Upper lobe of left lung (tissue), 6 donors: ENCODE measurements around the gene SMOC1. TPM values are rescaled to one million over a fixed set of nuclear protein-coding genes. Genes with fewer than 3 reads are reported as not detected.

Experiments used
- ATAC-seq, 2 donors: fragments of 200-7000 bp; cut with Tn5 transposase; one replicate each; pipeline ENCODE4 v1.9.1; 2022; ENCODE audit warnings: mild to moderate bottlenecking in 2 of 2, moderate library complexity in 2 of 2; ENCODE audit not compliant: low FRiP score in 2 of 2
- DNase-seq, 2 donors: peaks; one replicate each; pipeline ENCODE4 v3.0.0-alpha.2; 2019 to 2020
- H3K27ac ChIP-seq, 4 donors: fragments of 200-600 bp; sonication (generic); one replicate each; pipeline ENCODE4 v1.5.1; 2016 to 2019
- H3K27me3 ChIP-seq, 4 donors: fragments of 200-600 bp; sonication (generic); one replicate each; pipeline ENCODE4 v1.5.1; 2017 to 2019
- H3K36me3 ChIP-seq, 4 donors: fragments of 200-600 bp; sonication (generic); one replicate each; pipeline ENCODE4 v1.5.1; 2016 to 2019
- H3K4me1 ChIP-seq, 4 donors: fragments of 200-600 bp; sonication (generic); one replicate each; pipeline ENCODE4 v1.5.1; 2018 to 2019
- H3K4me3 ChIP-seq, 4 donors: fragments of 200-600 bp; sonication (generic); one replicate each; pipeline ENCODE4 v1.5.1; 2017 to 2019; ENCODE audit warnings: mild to moderate bottlenecking in 2 of 4, moderate library complexity in 1 of 4
- H3K9me3 ChIP-seq, 4 donors: fragments of 200-600 bp; sonication (generic); one replicate each; pipeline ENCODE4 v1.5.1; 2018 to 2019
- EP300 ChIP-seq, 4 donors: sonication (generic); formaldehyde crosslinking; IDR thresholded peaks; one replicate each; pipeline ENCODE4 v1.5.1; 2017; ENCODE audit warnings: antibody characterized with exemption in 4 of 4, control low read depth in 2 of 4
- POLR2A ChIP-seq, 4 donors: fragments of 450-650 bp; IDR thresholded peaks; one replicate each; pipeline ENCODE4 v1.5.1; 2016 to 2017; ENCODE audit warnings: antibody characterized with exemption in 4 of 4, mild to moderate bottlenecking in 2 of 4
- POLR2AphosphoS5 ChIP-seq, 2 donors: sonication (generic); formaldehyde crosslinking; IDR thresholded peaks; one replicate each; pipeline ENCODE4 v1.5.1; 2017; ENCODE audit warnings: antibody characterized with exemption in 2 of 2
- WGBS, 2 donors: methylation state at CpG; one replicate each; pipeline ENCODE4 v1.1.5; 2017 to 2018; 5-methylcytosine and 5-hydroxymethylcytosine counted together
- total RNA-seq, 6 donors: library from RNA; depleted of rRNA in 4 of 6; stranded (reverse); fragments of >200 nt in 4 of 6; gene quantifications; one replicate each; pipeline versions ENCODE4 v1.1.0 to v1.2.1, GENCODE V29; 2016 to 2021
- TF ChIP-seq, protein P1 (sequence below), 6 experiments: fragments of 450-650 bp in 4 of 6; fragments of 200-600 bp in 2 of 6; sonication (generic) in 2 of 6; IDR thresholded peaks; one replicate each; pipeline ENCODE4 v1.5.1; 2016 to 2019; ENCODE audit warnings: antibody characterized with exemption in 6 of 6
- donor health status: DM: no; HTN: no; CAD: no; lungs with moderate emphysema.
- donor health status: DM: no; HTN: yes; CAD: no; lungs with severe emphysema.

Gene SMOC1
- total RNA-seq, 6 donors from 2014 or later = 0.22 to 1.3 (median 0.61) TPM; not detected in 1

- Histone ChIP-seq H3K27me3 (no peaks in the 10 kb centered on the region), H3K27ac (no peak overlapping the region), H3K36me3 (no peaks in the 10 kb centered on the region), H3K4me1 (no peaks in the 10 kb centered on the region), H3K9me3 (no peaks in the 10 kb centered on the region), H3K4me3 (no peak overlapping the region)
- DNase-seq (no peak), ATAC-seq (no peak)
- TF ChIP-seq, protein P1, sequence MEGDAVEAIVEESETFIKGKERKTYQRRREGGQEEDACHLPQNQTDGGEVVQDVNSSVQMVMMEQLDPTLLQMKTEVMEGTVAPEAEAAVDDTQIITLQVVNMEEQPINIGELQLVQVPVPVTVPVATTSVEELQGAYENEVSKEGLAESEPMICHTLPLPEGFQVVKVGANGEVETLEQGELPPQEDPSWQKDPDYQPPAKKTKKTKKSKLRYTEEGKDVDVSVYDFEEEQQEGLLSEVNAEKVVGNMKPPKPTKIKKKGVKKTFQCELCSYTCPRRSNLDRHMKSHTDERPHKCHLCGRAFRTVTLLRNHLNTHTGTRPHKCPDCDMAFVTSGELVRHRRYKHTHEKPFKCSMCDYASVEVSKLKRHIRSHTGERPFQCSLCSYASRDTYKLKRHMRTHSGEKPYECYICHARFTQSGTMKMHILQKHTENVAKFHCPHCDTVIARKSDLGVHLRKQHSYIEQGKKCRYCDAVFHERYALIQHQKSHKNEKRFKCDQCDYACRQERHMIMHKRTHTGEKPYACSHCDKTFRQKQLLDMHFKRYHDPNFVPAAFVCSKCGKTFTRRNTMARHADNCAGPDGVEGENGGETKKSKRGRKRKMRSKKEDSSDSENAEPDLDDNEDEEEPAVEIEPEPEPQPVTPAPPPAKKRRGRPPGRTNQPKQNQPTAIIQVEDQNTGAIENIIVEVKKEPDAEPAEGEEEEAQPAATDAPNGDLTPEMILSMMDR (IDR thresholded peaks at IDR 0.05) = no peak
- WGBS, 2 donors = 87 to 91% methylated on average over 7 of the region's 7 CpGs
Observed at GRCh38 chr14:70000601-70001000, 121.4 kb downstream of the SMOC1 start.

GRCh38 chr14:70002589-70003346 is 123.6 kb downstream of the SMOC1 start:
- no peaks in the 10 kb centered on the region for H3K9me3 ChIP-seq
- no peak for ATAC-seq

GRCh38 chr14:70004791-70005190 is 125.6 kb downstream of the SMOC1 start:
- H3K27me3 ChIP-seq = no peaks in the 10 kb centered on the region
- 60 to 79% methylated on average over 2 of the region's 2 CpGs for WGBS, 2 donors
- H3K36me3 ChIP-seq = no peaks in the 10 kb centered on the region
- no peaks in the 10 kb centered on the region for H3K4me1 ChIP-seq
- no peaks in the 10 kb centered on the region for H3K9me3 ChIP-seq
- TF ChIP-seq, protein P1 (IDR thresholded peaks at IDR 0.05) = no peak
- no peak for TF ChIP-seq POLR2A (IDR thresholded peaks at IDR 0.05)
- no peak for TF ChIP-seq POLR2AphosphoS5 (IDR thresholded peaks at IDR 0.05)
- no peak for TF ChIP-seq EP300 (IDR thresholded peaks at IDR 0.05)
- DNase-seq (no peak), ATAC-seq (no peak)
- H3K4me3 ChIP-seq = no peak overlapping the region
- H3K27ac ChIP-seq = no peak overlapping the region

More at GRCh38 chr14:70002589-70003346, 123.6 kb downstream of the SMOC1 start:
- Histone ChIP-seq H3K4me3 (no peak overlapping the region), H3K27me3 (no peaks in the 10 kb centered on the region), H3K4me1 (no peaks in the 10 kb centered on the region), H3K27ac (no peak overlapping the region), H3K36me3 (no peaks in the 10 kb centered on the region)
- no peak for DNase-seq
- 86 to 88% methylated on average over 6 of the region's 6 CpGs for WGBS, 2 donors
- TF ChIP-seq EP300 (IDR thresholded peaks at IDR 0.05) (no peak), POLR2A (IDR thresholded peaks at IDR 0.05) (no peak), POLR2AphosphoS5 (IDR thresholded peaks at IDR 0.05) (no peak)
- TF ChIP-seq, protein P1 (IDR thresholded peaks at IDR 0.05) = no peak

DNA sequence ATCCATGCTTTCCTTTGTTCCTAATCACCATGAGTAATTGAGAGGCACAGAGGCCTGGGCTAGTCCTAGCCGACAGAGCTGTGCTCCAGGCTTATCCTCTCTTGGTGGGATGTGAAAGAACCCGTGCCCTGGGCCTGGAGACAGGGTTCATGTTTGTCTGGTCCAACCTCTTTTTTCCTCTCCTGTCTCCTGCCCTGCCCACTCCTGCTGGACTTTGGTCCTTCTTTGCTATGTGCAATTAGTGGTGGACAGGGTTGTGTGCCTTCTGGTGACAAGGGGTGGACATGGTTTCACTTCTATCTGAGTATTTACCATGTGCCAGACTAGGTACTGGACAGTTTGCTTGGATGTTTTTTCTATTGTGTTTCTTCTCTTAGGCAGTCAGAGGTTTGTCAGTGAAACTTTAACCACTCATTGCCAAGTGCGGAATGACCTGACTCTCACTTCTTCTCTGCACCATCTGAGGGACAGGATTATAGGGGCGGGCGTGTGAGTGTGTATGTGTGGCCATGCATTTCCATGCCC is 126.1 kb downstream of the SMOC1 start:
- no peak for TF ChIP-seq POLR2A (IDR thresholded peaks at IDR 0.05)
- Histone ChIP-seq H3K4me1 (no peaks in the 10 kb centered on the region), H3K27ac (no peak overlapping the region), H3K4me3 (no peak overlapping the region), H3K9me3 (no peaks in the 10 kb centered on the region), H3K27me3 (no peaks in the 10 kb centered on the region), H3K36me3 (no peaks in the 10 kb centered on the region)
- ATAC-seq (no peak), DNase-seq (no peak)
- 77 to 78% methylated on average over 5 of the region's 5 CpGs for WGBS, 2 donors

DNA sequence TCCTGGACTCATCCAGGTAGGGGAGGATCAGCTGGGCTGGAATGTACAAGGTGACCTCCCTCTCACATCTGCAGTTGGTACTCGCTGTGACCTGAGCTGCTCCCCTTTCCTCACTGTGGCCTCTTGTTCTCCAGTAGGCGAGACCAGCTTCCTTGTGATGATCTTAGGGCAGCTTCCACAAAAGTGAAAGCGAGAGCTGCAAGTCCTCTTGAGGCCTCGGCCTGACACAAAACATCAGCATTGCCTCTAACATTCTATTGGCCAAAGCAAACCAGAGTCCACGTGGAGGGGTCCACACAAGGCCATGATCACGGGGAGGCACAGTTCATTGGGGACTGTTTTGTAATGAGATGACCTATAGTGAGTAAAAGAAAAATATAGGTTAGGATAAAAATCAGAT is 127.5 kb downstream of the SMOC1 start:
- 82 to 89% methylated on average over 4 to 6 of the region's 6 CpGs for WGBS, 2 donors
- DNase-seq (no peak), ATAC-seq (no peak)
- H3K4me3 ChIP-seq = no peak overlapping the region
- no peaks in the 10 kb centered on the region for H3K9me3 ChIP-seq
- no peaks in the 10 kb centered on the region for H3K36me3 ChIP-seq
- no peaks in the 10 kb centered on the region for H3K4me1 ChIP-seq
- no peak for TF ChIP-seq POLR2A (IDR thresholded peaks at IDR 0.05)
- no peaks in the 10 kb centered on the region for H3K27me3 ChIP-seq
- H3K27ac ChIP-seq = no peak overlapping the region
